WTC11 (cell line): ENCODE results near the gene IGFBP4.

Experiments
- ATF3 ChIP-seq: sonication (generic); formaldehyde crosslinking; conservative IDR thresholded peaks from 2 replicates; pipeline ENCODE4 v1.8.1; 2022; ENCODE audit warnings: mild to moderate bottlenecking, missing genetic modification reagents
- ETV6 ChIP-seq: sonication (generic); formaldehyde crosslinking; IDR thresholded peaks from 2 replicates; pipeline ENCODE4 v1.8.1; 2022; ENCODE audit warnings: mild to moderate bottlenecking, missing genetic modification reagents
- TF ChIP-seq, protein P1 (sequence below): fragments of 200-600 bp; IDR thresholded peaks from 2 replicates; pipeline ENCODE4 v1.8.0; 2022; ENCODE audit warnings: antibody characterized with exemption
- TF ChIP-seq, protein P2 (sequence below): sonication (generic); formaldehyde crosslinking; IDR thresholded peaks from 2 replicates; pipeline ENCODE4 v1.8.1; 2023; ENCODE audit warnings: mild to moderate bottlenecking, missing genetic modification reagents, moderate library complexity

GRCh38 chr17:40485851-40486521 lies 42.7 kb downstream of the IGFBP4 start:
- TF ChIP-seq, protein P1, sequence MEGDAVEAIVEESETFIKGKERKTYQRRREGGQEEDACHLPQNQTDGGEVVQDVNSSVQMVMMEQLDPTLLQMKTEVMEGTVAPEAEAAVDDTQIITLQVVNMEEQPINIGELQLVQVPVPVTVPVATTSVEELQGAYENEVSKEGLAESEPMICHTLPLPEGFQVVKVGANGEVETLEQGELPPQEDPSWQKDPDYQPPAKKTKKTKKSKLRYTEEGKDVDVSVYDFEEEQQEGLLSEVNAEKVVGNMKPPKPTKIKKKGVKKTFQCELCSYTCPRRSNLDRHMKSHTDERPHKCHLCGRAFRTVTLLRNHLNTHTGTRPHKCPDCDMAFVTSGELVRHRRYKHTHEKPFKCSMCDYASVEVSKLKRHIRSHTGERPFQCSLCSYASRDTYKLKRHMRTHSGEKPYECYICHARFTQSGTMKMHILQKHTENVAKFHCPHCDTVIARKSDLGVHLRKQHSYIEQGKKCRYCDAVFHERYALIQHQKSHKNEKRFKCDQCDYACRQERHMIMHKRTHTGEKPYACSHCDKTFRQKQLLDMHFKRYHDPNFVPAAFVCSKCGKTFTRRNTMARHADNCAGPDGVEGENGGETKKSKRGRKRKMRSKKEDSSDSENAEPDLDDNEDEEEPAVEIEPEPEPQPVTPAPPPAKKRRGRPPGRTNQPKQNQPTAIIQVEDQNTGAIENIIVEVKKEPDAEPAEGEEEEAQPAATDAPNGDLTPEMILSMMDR = no peak
- TF ChIP-seq ATF3 = no peak
- TF ChIP-seq, protein P2, sequence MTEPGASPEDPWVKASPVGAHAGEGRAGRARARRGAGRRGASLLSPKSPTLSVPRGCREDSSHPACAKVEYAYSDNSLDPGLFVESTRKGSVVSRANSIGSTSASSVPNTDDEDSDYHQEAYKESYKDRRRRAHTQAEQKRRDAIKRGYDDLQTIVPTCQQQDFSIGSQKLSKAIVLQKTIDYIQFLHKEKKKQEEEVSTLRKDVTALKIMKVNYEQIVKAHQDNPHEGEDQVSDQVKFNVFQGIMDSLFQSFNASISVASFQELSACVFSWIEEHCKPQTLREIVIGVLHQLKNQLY = no peak
- no peak for TF ChIP-seq ETV6 (CRISPR knock-in tag)
